HepG2 (cell line): ENCODE results near the gene KBTBD3. TPM values are rescaled to one million over a fixed set of nuclear protein-coding genes. Genes with fewer than 3 reads are reported as not detected.

Experiments used
- CHCHD3 ChIP-seq: sonication (generic); formaldehyde crosslinking; IDR thresholded peaks from 2 replicates; pipeline ENCODE4 v1.8.0; 2022; ENCODE audit warnings: mild to moderate bottlenecking, missing genetic modification reagents, moderate library complexity
- CREB1 ChIP-seq, 2 experiments: fragments of 450-650 bp in 1 of 2; IDR thresholded peaks; 2 replicates each; pipeline ENCODE4 v1.6.1; 2016 to 2017; ENCODE audit warnings: control low read depth in 1 of 2, mild to moderate bottlenecking in 1 of 2, missing compliant biosample characterization in 1 of 2, missing genetic modification characterization in 1 of 2
- ELF3 ChIP-seq: IDR thresholded peaks from 2 replicates; pipeline ENCODE4 v1.6.1; 2016; ENCODE audit warnings: missing genetic modification reagents, missing compliant biosample characterization
- HCFC1 ChIP-seq: fragments of 150-350 bp; IDR thresholded peaks from 2 replicates; pipeline ENCODE4 v1.6.1; 2014; ENCODE audit warnings: low read depth, low read length
- MTF2 ChIP-seq: sonication (generic); formaldehyde crosslinking; IDR thresholded peaks from 2 replicates; pipeline ENCODE4 v1.5.0; 2020; ENCODE audit warnings: missing genetic modification reagents, borderline replicate concordance
- MXI1 ChIP-seq: IDR thresholded peaks from 3 replicates; pipeline ENCODE4 v1.6.1; 2012; ENCODE audit warnings: low read depth, low read length, inconsistent platforms, borderline replicate concordance
- PAWR ChIP-seq: sonication (generic); formaldehyde crosslinking; IDR thresholded peaks from 2 replicates; pipeline ENCODE4 v1.4.0; 2020; ENCODE audit warnings: missing genetic modification reagents, mild to moderate bottlenecking, borderline replicate concordance
- REPIN1 ChIP-seq: sonication (generic); formaldehyde crosslinking; IDR thresholded peaks from 2 replicates; pipeline ENCODE4 v1.8.0; 2022; ENCODE audit warnings: missing genetic modification reagents, low read depth, mild to moderate bottlenecking, borderline replicate concordance
- SSRP1 ChIP-seq: IDR thresholded peaks from 2 replicates; pipeline ENCODE4 v1.6.1; 2016; ENCODE audit warnings: control low read depth
- ZFX ChIP-seq: sonication (generic); formaldehyde crosslinking; IDR thresholded peaks from 2 replicates; pipeline ENCODE4 v1.4.0; 2020; ENCODE audit warnings: mild to moderate bottlenecking, low read depth, missing genetic modification reagents, moderate library complexity
- ZNF232 ChIP-seq: sonication (generic); formaldehyde crosslinking; IDR thresholded peaks from 2 replicates; pipeline ENCODE4 v1.4.0; 2020; ENCODE audit warnings: missing genetic modification reagents, borderline replicate concordance
- polyA plus RNA-seq, 8 experiments: library from polyadenylated mRNA; depleted of rRNA in 3 of 8; stranded (reverse) in 7 of 8; unstranded in 1 of 8; fragments of >200 nt; fragmentation: Illumina TruSeq in 4 of 8; extraction: Trizol in 4 of 8; gene quantifications; 2 replicates each; pipeline versions ENCODE4 v1.2.1 to v1.2.3, GENCODE V29; 2011 to 2016; ENCODE audit warnings: low read depth in 4 of 8, missing spikeins in 1 of 8, mixed read lengths in 1 of 8; ENCODE audit not compliant: insufficient read depth in 1 of 8
- total RNA-seq, 5 experiments: library from RNA; depleted of rRNA; stranded (reverse); fragments of >200 nt; fragmentation: Illumina TruSeq; extraction: Trizol; gene quantifications; 2 replicates each; pipeline ENCODE4 v1.2.3, GENCODE V29; 2016; ENCODE audit warnings: low read depth in 1 of 5
- TF ChIP-seq, protein P1 (sequence below): sonication (generic); formaldehyde crosslinking; conservative IDR thresholded peaks from 2 replicates; pipeline ENCODE4 v1.4.0; 2020; ENCODE audit warnings: missing genetic modification reagents
- TF ChIP-seq, protein P2 (sequence below): fragments of 450-650 bp; IDR thresholded peaks from 2 replicates; pipeline ENCODE4 v1.6.1; 2017
- TF ChIP-seq, protein P3 (sequence below): sonication (generic); formaldehyde crosslinking; IDR thresholded peaks from 2 replicates; pipeline ENCODE4 v1.4.0; 2020; ENCODE audit warnings: mild to moderate bottlenecking, missing genetic modification reagents
- TF ChIP-seq, protein P4 (sequence below): sonication (generic); formaldehyde crosslinking; IDR thresholded peaks from 2 replicates; pipeline ENCODE4 v1.4.0; 2020; ENCODE audit warnings: missing genetic modification reagents, borderline replicate concordance
- TF ChIP-seq, protein P5 (sequence below): sonication (generic); formaldehyde crosslinking; IDR thresholded peaks from 2 replicates; pipeline ENCODE4 v1.8.0; 2023; ENCODE audit warnings: mild to moderate bottlenecking, missing genetic modification reagents
- TF ChIP-seq, protein P6 (sequence below): sonication (generic); formaldehyde crosslinking; IDR thresholded peaks from 2 replicates; pipeline ENCODE4 v1.8.1; 2023; ENCODE audit warnings: mild to moderate bottlenecking, inconsistent platforms, moderate library complexity, missing genetic modification reagents, borderline replicate concordance

The KBTBD3 gene
- total and polyA plus RNA-seq, 2 of the 13 experiments (the other 11 are each of a cell fraction or from before 2014, with no cell fraction given): 1.8 to 7.4 TPM

DNA sequence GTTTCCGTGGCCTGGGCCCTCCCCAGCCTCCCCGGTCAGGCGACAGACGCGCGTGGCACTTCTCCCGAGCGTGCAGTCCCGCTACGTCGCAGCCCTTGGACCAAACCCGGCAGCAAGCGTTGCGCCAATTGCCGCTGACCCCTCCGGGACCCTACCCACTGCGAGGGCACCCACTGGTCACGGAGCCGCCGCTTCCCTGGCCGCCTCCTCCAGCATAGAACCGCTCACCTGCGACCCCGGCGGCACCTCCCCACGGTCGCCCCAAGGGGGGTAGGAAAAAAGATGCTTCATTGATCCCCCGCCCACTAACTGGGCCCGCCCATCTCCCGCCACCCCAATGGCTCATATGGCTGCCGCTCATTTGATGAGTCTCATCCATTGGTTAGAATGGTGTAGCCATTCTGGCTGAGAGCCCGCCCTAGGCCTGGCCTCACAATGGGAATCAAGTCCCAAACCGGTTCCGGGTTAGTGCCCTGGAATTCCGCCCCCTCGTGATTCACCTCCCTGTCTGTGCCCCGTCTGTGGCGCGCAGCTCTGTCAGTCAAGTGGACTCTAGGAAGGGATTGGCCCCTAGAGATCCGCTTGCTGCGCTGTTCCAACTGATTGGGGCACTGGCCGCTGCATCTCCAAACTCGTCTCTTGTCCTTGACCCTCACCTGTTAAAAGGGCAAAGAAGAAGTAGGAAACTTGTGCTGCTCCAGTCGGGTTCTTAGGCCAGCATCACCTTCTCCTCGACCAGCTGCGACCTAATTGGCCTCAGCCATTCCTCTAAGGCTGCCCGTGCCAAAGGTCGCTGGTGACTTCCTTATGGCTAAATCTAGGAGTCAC is 55.0 kb downstream of the KBTBD3 start, which contains the start of gene MSANTD4 (continued):
- TF ChIP-seq, protein P1, sequence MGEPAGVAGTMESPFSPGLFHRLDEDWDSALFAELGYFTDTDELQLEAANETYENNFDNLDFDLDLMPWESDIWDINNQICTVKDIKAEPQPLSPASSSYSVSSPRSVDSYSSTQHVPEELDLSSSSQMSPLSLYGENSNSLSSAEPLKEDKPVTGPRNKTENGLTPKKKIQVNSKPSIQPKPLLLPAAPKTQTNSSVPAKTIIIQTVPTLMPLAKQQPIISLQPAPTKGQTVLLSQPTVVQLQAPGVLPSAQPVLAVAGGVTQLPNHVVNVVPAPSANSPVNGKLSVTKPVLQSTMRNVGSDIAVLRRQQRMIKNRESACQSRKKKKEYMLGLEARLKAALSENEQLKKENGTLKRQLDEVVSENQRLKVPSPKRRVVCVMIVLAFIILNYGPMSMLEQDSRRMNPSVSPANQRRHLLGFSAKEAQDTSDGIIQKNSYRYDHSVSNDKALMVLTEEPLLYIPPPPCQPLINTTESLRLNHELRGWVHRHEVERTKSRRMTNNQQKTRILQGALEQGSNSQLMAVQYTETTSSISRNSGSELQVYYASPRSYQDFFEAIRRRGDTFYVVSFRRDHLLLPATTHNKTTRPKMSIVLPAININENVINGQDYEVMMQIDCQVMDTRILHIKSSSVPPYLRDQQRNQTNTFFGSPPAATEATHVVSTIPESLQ (CRISPR knock-in tag): no peak
- TF ChIP-seq HCFC1 (peak; percentile 25; the same call in 1 of the 2 replicates), ZNF232 (CRISPR knock-in tag) (no peak), MTF2 (no peak), CHCHD3 (no peak), CREB1 (IDR thresholded peaks at IDR 0.05) (peak; percentile 82), CREB1 (CRISPR knock-in tag; IDR thresholded peaks at IDR 0.05) (peak; percentile 89), PAWR (CRISPR knock-in tag) (no peak), ELF3 (CRISPR knock-in tag) (0 out of 2 replicates have a peak, but pooled peaks have one; percentile 35), REPIN1 (no peak; the same call in 1 of the 2 replicates), SSRP1 (CRISPR knock-in tag) (no peak), ZFX (peak; percentile 65; the same call in 1 of the 2 replicates), MXI1 (no peak)
- TF ChIP-seq, protein P2, sequence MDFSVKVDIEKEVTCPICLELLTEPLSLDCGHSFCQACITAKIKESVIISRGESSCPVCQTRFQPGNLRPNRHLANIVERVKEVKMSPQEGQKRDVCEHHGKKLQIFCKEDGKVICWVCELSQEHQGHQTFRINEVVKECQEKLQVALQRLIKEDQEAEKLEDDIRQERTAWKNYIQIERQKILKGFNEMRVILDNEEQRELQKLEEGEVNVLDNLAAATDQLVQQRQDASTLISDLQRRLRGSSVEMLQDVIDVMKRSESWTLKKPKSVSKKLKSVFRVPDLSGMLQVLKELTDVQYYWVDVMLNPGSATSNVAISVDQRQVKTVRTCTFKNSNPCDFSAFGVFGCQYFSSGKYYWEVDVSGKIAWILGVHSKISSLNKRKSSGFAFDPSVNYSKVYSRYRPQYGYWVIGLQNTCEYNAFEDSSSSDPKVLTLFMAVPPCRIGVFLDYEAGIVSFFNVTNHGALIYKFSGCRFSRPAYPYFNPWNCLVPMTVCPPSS: no peak
- TF ChIP-seq, protein P3, sequence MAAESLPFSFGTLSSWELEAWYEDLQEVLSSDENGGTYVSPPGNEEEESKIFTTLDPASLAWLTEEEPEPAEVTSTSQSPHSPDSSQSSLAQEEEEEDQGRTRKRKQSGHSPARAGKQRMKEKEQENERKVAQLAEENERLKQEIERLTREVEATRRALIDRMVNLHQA (CRISPR knock-in tag): no peak
- TF ChIP-seq, protein P4, sequence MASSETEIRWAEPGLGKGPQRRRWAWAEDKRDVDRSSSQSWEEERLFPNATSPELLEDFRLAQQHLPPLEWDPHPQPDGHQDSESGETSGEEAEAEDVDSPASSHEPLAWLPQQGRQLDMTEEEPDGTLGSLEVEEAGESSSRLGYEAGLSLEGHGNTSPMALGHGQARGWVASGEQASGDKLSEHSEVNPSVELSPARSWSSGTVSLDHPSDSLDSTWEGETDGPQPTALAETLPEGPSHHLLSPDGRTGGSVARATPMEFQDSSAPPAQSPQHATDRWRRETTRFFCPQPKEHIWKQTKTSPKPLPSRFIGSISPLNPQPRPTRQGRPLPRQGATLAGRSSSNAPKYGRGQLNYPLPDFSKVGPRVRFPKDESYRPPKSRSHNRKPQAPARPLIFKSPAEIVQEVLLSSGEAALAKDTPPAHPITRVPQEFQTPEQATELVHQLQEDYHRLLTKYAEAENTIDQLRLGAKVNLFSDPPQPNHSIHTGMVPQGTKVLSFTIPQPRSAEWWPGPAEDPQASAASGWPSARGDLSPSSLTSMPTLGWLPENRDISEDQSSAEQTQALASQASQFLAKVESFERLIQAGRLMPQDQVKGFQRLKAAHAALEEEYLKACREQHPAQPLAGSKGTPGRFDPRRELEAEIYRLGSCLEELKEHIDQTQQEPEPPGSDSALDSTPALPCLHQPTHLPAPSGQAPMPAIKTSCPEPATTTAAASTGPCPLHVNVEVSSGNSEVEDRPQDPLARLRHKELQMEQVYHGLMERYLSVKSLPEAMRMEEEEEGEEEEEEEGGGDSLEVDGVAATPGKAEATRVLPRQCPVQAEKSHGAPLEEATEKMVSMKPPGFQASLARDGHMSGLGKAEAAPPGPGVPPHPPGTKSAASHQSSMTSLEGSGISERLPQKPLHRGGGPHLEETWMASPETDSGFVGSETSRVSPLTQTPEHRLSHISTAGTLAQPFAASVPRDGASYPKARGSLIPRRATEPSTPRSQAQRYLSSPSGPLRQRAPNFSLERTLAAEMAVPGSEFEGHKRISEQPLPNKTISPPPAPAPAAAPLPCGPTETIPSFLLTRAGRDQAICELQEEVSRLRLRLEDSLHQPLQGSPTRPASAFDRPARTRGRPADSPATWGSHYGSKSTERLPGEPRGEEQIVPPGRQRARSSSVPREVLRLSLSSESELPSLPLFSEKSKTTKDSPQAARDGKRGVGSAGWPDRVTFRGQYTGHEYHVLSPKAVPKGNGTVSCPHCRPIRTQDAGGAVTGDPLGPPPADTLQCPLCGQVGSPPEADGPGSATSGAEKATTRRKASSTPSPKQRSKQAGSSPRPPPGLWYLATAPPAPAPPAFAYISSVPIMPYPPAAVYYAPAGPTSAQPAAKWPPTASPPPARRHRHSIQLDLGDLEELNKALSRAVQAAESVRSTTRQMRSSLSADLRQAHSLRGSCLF (CRISPR knock-in tag): no peak
- TF ChIP-seq, protein P5, sequence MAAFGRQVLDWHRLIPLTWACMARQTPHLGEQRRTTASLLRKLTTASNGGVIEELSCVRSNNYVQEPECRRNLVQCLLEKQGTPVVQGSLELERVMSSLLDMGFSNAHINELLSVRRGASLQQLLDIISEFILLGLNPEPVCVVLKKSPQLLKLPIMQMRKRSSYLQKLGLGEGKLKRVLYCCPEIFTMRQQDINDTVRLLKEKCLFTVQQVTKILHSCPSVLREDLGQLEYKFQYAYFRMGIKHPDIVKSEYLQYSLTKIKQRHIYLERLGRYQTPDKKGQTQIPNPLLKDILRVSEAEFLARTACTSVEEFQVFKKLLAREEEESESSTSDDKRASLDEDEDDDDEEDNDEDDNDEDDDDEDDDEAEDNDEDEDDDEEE: peak; percentile 78; the same call in 1 of the 2 replicates
- TF ChIP-seq, protein P6, sequence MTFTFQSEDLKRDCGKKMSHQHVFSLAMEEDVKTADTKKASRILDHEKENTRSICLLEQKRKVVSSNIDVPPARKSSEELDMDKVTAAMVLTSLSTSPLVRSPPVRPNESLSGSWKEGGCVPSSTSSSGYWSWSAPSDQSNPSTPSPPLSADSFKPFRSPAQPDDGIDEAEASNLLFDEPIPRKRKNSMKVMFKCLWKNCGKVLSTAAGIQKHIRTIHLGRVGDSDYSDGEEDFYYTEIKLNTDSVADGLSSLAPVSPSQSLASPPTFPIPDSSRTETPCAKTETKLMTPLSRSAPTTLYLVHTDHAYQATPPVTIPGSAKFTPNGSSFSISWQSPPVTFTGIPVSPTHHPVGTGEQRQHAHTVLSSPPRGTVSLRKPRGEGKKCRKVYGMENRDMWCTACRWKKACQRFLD (CRISPR knock-in tag): no peak
